ELF-1 (cell line): Measurements from ENCODE around the gene DYRK2.

Source experiments
- DNase-seq: peaks from one replicate; pipeline ENCODE4 v3.0.0-alpha.2; 2016; ENCODE audit warnings: low read depth, low spot score

DYRK2 gene

GRCh38 chr12:67648521-67649260, at the start of gene DYRK2:
Gene DYRK2, plus strand, starts transcription at chr12:67648745. Its CDS starts 389 bp downstream, at chr12:67649134.
- peak; percentile 78 for DNase-seq

- no peak for DNase-seq
Observed at GRCh38 chr12:67599691-67600090, 48.9 kb upstream of the DYRK2 start.

GRCh38 chr12:67601126-67601525, 47.4 kb upstream of the DYRK2 start:
- DNase-seq, result no peak

GRCh38 chr12:67609226-67609870, 39.2 kb upstream of the DYRK2 start:
- no peak for DNase-seq

- DNase-seq, result no peak
Observed at GRCh38 chr12:67613040-67613439, 35.5 kb upstream of the DYRK2 start.

GRCh38 chr12:67617629-67618028, 30.9 kb upstream of the DYRK2 start:
- no peak for DNase-seq

GRCh38 chr12:67618303-67618702, 30.2 kb upstream of the DYRK2 start:
- no peak for DNase-seq

- no peak for DNase-seq
Observed at GRCh38 chr12:67621112-67621511, 27.4 kb upstream of the DYRK2 start.

GRCh38 chr12:67621926-67622325, 26.6 kb upstream of the DYRK2 start:
- no peak for DNase-seq

- DNase-seq, result no peak
Observed at GRCh38 chr12:67623259-67623658, 25.3 kb upstream of the DYRK2 start.

- DNase-seq, result no peak
Observed at GRCh38 chr12:67624355-67624754, 24.2 kb upstream of the DYRK2 start.

- DNase-seq, result no peak
Observed at GRCh38 chr12:67625004-67625403, 23.5 kb upstream of the DYRK2 start.

- DNase-seq, result no peak
Observed at GRCh38 chr12:67626156-67626555, 22.4 kb upstream of the DYRK2 start.

- peak; percentile 26 for DNase-seq
Observed at GRCh38 chr12:67630373-67631088, 18.0 kb upstream of the DYRK2 start.

- DNase-seq, result peak; percentile 56
Observed at GRCh38 chr12:67632005-67632404, 16.5 kb upstream of the DYRK2 start.

GRCh38 chr12:67633024-67633610, 15.4 kb upstream of the DYRK2 start:
- DNase-seq, result no peak

- DNase-seq, result no peak
Observed at GRCh38 chr12:67633708-67634107, 14.8 kb upstream of the DYRK2 start.

GRCh38 chr12:67634303-67634761, 14.2 kb upstream of the DYRK2 start:
- DNase-seq, result no peak

- no peak for DNase-seq
Observed at GRCh38 chr12:67637718-67638117, 10.8 kb upstream of the DYRK2 start.

- no peak for DNase-seq
Observed at GRCh38 chr12:67638694-67639093, 9.9 kb upstream of the DYRK2 start.

GRCh38 chr12:67640863-67641262, 7.7 kb upstream of the DYRK2 start:
- no peak for DNase-seq

- DNase-seq, result no peak
Observed at GRCh38 chr12:67645126-67645525, 3.4 kb upstream of the DYRK2 start.
